ENCODE data around the gene ARFGEF2.

DNA sequence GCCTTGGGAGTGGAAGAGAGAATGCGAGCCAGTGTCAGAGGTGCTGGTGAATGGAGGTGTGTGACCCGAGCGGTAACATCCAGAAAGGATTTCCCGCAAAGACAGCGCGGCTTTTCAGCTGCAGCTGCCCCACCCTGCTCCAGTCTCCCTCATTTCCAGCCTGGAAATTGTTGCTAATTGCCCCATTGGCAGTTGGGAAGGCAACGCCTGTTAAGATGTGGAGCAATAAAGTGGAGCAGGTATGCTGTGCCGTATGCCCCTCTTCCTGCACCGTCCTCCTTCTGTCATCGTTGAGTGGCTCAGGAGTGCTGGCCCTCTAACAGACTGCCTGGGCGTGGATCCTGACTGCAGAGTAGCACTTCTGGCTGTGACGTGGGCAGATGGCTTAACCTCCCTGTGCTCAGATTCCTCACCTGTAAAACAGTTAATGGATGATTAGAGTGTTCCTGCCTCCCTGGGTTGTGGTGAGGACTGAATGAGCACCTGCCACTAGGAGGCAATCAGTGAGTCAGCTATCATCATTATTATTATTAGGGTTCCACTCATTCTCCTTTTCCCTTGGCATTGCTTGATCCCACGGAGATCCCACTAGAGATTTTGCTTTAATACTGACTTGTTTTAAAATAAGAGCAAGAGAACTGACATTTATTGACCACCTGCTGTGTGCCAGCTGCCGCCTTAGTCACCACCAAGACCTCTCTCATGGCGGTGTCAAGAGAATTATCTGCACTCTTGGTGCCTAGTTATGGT, 11.7 kb downstream of the ARFGEF2 start:
- TF ChIP-seq POLR2A (IDR thresholded peaks at IDR 0.05) (peak in 1 of 2 donors; percentile 18), POLR2AphosphoS5 (IDR thresholded peaks at IDR 0.05) (no peak)
- TF ChIP-seq, protein P1, sequence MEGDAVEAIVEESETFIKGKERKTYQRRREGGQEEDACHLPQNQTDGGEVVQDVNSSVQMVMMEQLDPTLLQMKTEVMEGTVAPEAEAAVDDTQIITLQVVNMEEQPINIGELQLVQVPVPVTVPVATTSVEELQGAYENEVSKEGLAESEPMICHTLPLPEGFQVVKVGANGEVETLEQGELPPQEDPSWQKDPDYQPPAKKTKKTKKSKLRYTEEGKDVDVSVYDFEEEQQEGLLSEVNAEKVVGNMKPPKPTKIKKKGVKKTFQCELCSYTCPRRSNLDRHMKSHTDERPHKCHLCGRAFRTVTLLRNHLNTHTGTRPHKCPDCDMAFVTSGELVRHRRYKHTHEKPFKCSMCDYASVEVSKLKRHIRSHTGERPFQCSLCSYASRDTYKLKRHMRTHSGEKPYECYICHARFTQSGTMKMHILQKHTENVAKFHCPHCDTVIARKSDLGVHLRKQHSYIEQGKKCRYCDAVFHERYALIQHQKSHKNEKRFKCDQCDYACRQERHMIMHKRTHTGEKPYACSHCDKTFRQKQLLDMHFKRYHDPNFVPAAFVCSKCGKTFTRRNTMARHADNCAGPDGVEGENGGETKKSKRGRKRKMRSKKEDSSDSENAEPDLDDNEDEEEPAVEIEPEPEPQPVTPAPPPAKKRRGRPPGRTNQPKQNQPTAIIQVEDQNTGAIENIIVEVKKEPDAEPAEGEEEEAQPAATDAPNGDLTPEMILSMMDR (IDR thresholded peaks at IDR 0.05), result no peak
